ENCODE data around the gene CD200R1.

The CD200R1 gene

GRCh38 chr3:112884678-112885290, 90.1 kb downstream of the CD200R1 start:
- no peak for DNase-seq

GRCh38 chr3:112881891-112882290, 93.0 kb downstream of the CD200R1 start:
- DNase-seq = no peak

- DNase-seq = no peak
These were observed 99.3 kb downstream of the CD200R1 start for GRCh38 chr3:112875561-112875960.

- DNase-seq = no peak
These were observed 100.2 kb downstream of the CD200R1 start for GRCh38 chr3:112874725-112875124.

- DNase-seq = no peak
These were observed 101.3 kb downstream of the CD200R1 start for GRCh38 chr3:112873632-112874031.

GRCh38 chr3:112871735-112872134, 103.2 kb downstream of the CD200R1 start:
- no peak for DNase-seq

Measured in NCI-H1930 (cell line).